ENCODE measurements around the gene CCSER2.
"Not testable (repeated sequence)": the region's sequence is repeated elsewhere in the genome, so short reads cannot be mapped to it uniquely, and the experiment has no call there.

The CCSER2 gene

GRCh38 chr10:84311576-84311975, 16.8 kb upstream of the CCSER2 start:
- DNase-seq (ENCODE audit: low read depth, low spot score): no peak

- DNase-seq (ENCODE audit: low read depth, low spot score): no peak
Observed at GRCh38 chr10:84312816-84313215, 15.6 kb upstream of the CCSER2 start.

- no peak for DNase-seq (ENCODE audit: low read depth, low spot score)
Observed at GRCh38 chr10:84314275-84314674, 14.1 kb upstream of the CCSER2 start.

- no peak for DNase-seq (ENCODE audit: low read depth, low spot score)
Observed at GRCh38 chr10:84317174-84317573, 11.2 kb upstream of the CCSER2 start.

GRCh38 chr10:84321902-84322301, 6.5 kb upstream of the CCSER2 start:
- no peak for DNase-seq (ENCODE audit: low read depth, low spot score)

- not testable (repeated sequence) for DNase-seq (ENCODE audit: low read depth, low spot score)
Observed at GRCh38 chr10:84323566-84323965, 4.8 kb upstream of the CCSER2 start.

GRCh38 chr10:84326995-84327394, 1.4 kb upstream of the CCSER2 start:
- not testable (repeated sequence) for DNase-seq (ENCODE audit: low read depth, low spot score)

GRCh38 chr10:84329196-84329611, 815 bp downstream of the CCSER2 start:
- DNase-seq (ENCODE audit: low read depth, low spot score): peak; percentile 26

- DNase-seq (ENCODE audit: low read depth, low spot score): no peak
Observed at GRCh38 chr10:84329986-84330651, 1.7 kb downstream of the CCSER2 start.

- DNase-seq (ENCODE audit: low read depth, low spot score): no peak
Observed at GRCh38 chr10:84331091-84331490, 2.7 kb downstream of the CCSER2 start.

- DNase-seq (ENCODE audit: low read depth, low spot score): peak; percentile 47
Observed at GRCh38 chr10:84333864-84334451, 5.6 kb downstream of the CCSER2 start.

- DNase-seq (ENCODE audit: low read depth, low spot score): no peak
Observed at GRCh38 chr10:84334811-84335210, 6.4 kb downstream of the CCSER2 start.

- no peak for DNase-seq (ENCODE audit: low read depth, low spot score)
Observed at GRCh38 chr10:84335516-84335915, 7.1 kb downstream of the CCSER2 start.

- no peak for DNase-seq (ENCODE audit: low read depth, low spot score)
Observed at GRCh38 chr10:84336406-84337090, 8.2 kb downstream of the CCSER2 start.

GRCh38 chr10:84337199-84337598, 8.8 kb downstream of the CCSER2 start:
- DNase-seq (ENCODE audit: low read depth, low spot score): no peak

- no peak for DNase-seq (ENCODE audit: low read depth, low spot score)
Observed at GRCh38 chr10:84339025-84339424, 10.6 kb downstream of the CCSER2 start.

GRCh38 chr10:84340187-84340586, 11.8 kb downstream of the CCSER2 start:
- no peak for DNase-seq (ENCODE audit: low read depth, low spot score)

- no peak for DNase-seq (ENCODE audit: low read depth, low spot score)
Observed at GRCh38 chr10:84340632-84341537, 12.5 kb downstream of the CCSER2 start.

- no peak for DNase-seq (ENCODE audit: low read depth, low spot score)
Observed at GRCh38 chr10:84341538-84341856, 13.1 kb downstream of the CCSER2 start.

- no peak for DNase-seq (ENCODE audit: low read depth, low spot score)
Observed at GRCh38 chr10:84341983-84342382, 13.6 kb downstream of the CCSER2 start.

- DNase-seq (ENCODE audit: low read depth, low spot score): no peak
Observed at GRCh38 chr10:84342584-84342983, 14.2 kb downstream of the CCSER2 start.

- DNase-seq (ENCODE audit: low read depth, low spot score): no peak
Observed at GRCh38 chr10:84343831-84344230, 15.4 kb downstream of the CCSER2 start.

All from activated CD4-positive, CD25-positive, alpha-beta regulatory T cell treated with anti-CD3 and anti-CD28 coated beads, Interleukin-2, amount 50 U/mL, for 16 hours (primary cell).